ENCODE measurements around the gene GNAO1. TPM values are rescaled to one million over a fixed set of nuclear protein-coding genes. Genes with fewer than 3 reads are reported as not detected.

Gene GNAO1
- 0.14 and 0.28 TPM in 2 replicates for total RNA-seq (2011; cell fraction: chromatin; rRNA removed; ENCODE audit: low replicate concordance)
- 0.17 and 0.26 TPM in 2 replicates for total RNA-seq (2011; cell fraction: nucleolus; rRNA removed)
- 0.66 TPM in 1 of 2 replicates, not detected in the other for total RNA-seq (2011; cell fraction: nucleoplasm; rRNA removed)
- total RNA-seq (2014; rRNA removed), result 0.33 TPM in 1 of 2 replicates, not detected in the other
- not detected in 2 replicates for total RNA-seq (2014; rRNA removed; fragmentation: Illumina TruSeq; extraction: Trizol)
- total RNA-seq (2015; rRNA removed; fragmentation: Illumina TruSeq; extraction: Trizol), result not detected in 2 replicates
- 0.11 and 0.42 TPM in 2 replicates for total RNA-seq (2021)
- polyA plus RNA-seq (2011; rRNA removed), result 0.07 TPM in 1 of 2 replicates, not detected in the other
- 0.24 TPM in 1 of 2 replicates, not detected in the other for polyA plus RNA-seq (2011; cell fraction: cytosol; rRNA removed)
- polyA plus RNA-seq (2011; cell fraction: nucleus; rRNA removed), result 0.10 and 0.30 TPM in 2 replicates
- 0.21 and 0.83 TPM in 2 replicates for polyA plus RNA-seq (2012)
- polyA plus RNA-seq (2014; fragmentation: Illumina TruSeq; extraction: Trizol), result 0.07 and 0.24 TPM in 2 replicates
- not detected for polyA plus RNA-seq (2014; fragmentation: Nextera tagmentation; extraction: Ambion mirVana)
- polyA plus RNA-seq (2014; rRNA removed), result 0.07 and 0.09 TPM in 2 replicates
- 0.03 TPM in 1 of 2 replicates, not detected in the other for polyA minus RNA-seq (2011; rRNA and poly(A)+ RNA removed)
- not detected in 2 replicates for polyA minus RNA-seq (2011; cell fraction: cytosol; rRNA and poly(A)+ RNA removed)
- polyA minus RNA-seq (2011; cell fraction: nucleus; rRNA and poly(A)+ RNA removed), result 0.13 TPM in 1 of 2 replicates, not detected in the other
- Bru-seq, nascent RNA, result percentile 15 among the genes with signal in this experiment
- percentile 8 among the genes with signal in this experiment for BruChase-seq, experiment 1, labeled RNA remaining after a 2-hour chase
- BruChase-seq, experiment 2, labeled RNA remaining after a 6-hour chase, result percentile 7 among the genes with signal in this experiment
- long read RNA-seq, experiment 1, result 0 reads
- long read RNA-seq, experiment 2, result 0 reads
- long read RNA-seq, experiment 3, result 0 reads

- no TSS peak for BruUV-seq (replicated peaks)
- no peak within 1 kb of the TSS for H3K27ac ChIP-seq (ENCODE audit: extremely low read depth, low read depth, low read length)
- in situ Hi-C loops (cut with MboI) (no loop called here), intact Hi-C loops (cut with micrococcal nuclease) (no loop called here)
- no peaks in the 10 kb centered on the region for H3K79me2 ChIP-seq (ENCODE audit: control insufficient read depth, insufficient read depth, low read length)
- H3K9me3 ChIP-seq (replicated peaks; ENCODE audit: control insufficient read depth, insufficient read depth, low read depth, low read length), result no peaks in the 10 kb centered on the region
- DNase-seq (ENCODE audit: extremely low read depth in 1 of 4, low spot score in 3 of 4) (peak; percentile 81 to 92 (median 88)), ATAC-seq (peak; percentile 87), FAIRE-seq (no peak)
- H3K4me1 ChIP-seq (replicated peaks in 1 of 2; ENCODE audit: control insufficient read depth in 2 of 2, insufficient read depth in 2 of 2, low read length in 2 of 2), result peaks cover 0 to 21% of the 10 kb centered on the region in 2 experiments; a peak in 2 of 5 replicates
- H3K9ac ChIP-seq (ENCODE audit: insufficient read depth in 1 of 2, low read depth in 2 of 2, low read length in 2 of 2), result peak within 1 kb of the TSS in 1 of 2 experiments; percentile 87; a peak in 2 of 4 replicates
- H2AFZ ChIP-seq (ENCODE audit: low read depth, low read length), result peak within 1 kb of the TSS; percentile 64
- peaks cover 24 to 28% of the 10 kb centered on the region in 2 experiments for H3K27me3 ChIP-seq (ENCODE audit: control insufficient read depth in 2 of 2, insufficient read depth in 2 of 2, low read length in 2 of 2)
- 0 out of 2 replicates have a peak, but pooled peaks cover 5% of the 10 kb centered on the region for H4K20me1 ChIP-seq (replicated peaks; ENCODE audit: control insufficient read depth, insufficient read depth, low read length)
- no peaks in the 10 kb centered on the region for H3K9me1 ChIP-seq (ENCODE audit: control insufficient read depth, insufficient read depth, low read length)
- ChIA-PET CTCF (ENCODE audit: low intra/inter-chr PET ratio) (no interaction called here), POLR2A (interaction anchor here (0.6 to 1.0 kb wide), 3 partner anchors 11 to 127 kb away, joined by 3 read pairs; no protein-coding TSS in a partner anchor)
- H3K36me3 ChIP-seq (ENCODE audit: control insufficient read depth, insufficient read depth, low read length), result no peaks in the 10 kb centered on the region
- WGBS (ENCODE audit: insufficient coverage, low coverage, missing lambda C conversion rate), result 0% methylated on average over 5 of the region's 91 CpGs
- peak within 1 kb of the TSS; percentile 71 for H3K4me2 ChIP-seq (ENCODE audit: insufficient read depth, low read length)
- H3K4me3 ChIP-seq, result peak within 1 kb of the TSS; percentile 44
- no peak for TF ChIP-seq ZBTB40 (IDR thresholded peaks at IDR 0.05)
- TF ChIP-seq ZBTB40 (CRISPR knock-in tag; IDR thresholded peaks at IDR 0.05), result no peak
These were observed at the start of gene GNAO1 for GRCh38 chr16:56191156-56191815. Gene GNAO1, plus strand, starts transcription at chr16:56191489. Its CDS starts 747 bp downstream, at chr16:56192236.
